PC-9 (cell line): ENCODE results near the gene KCTD13. TPM values are rescaled to one million over a fixed set of nuclear protein-coding genes. Genes with fewer than 3 reads are reported as not detected.
"Not testable (repeated sequence)": the region's sequence is repeated elsewhere in the genome, so short reads cannot be mapped to it uniquely, and the experiment has no call there.

Experiments used
- BruUV-seq: library from RNA; stranded (reverse); fragments of 400-500 nt; replicated peaks from 2 replicates; lab custom pipeline; 2021; lab: Mats Ljungman, UMichigan
- CTCF ChIA-PET: fragments of 300-600 bp; sonication (Branson Sonifier 250); formaldehyde crosslinking; loops from one replicate; lab custom pipeline; 2022; ENCODE audit warnings: antibody characterized with exemption; lab: Charles Lee
- POLR2A ChIA-PET: fragments of 300-600 bp; sonication (Branson Sonifier 250); formaldehyde crosslinking; loops from one replicate; lab custom pipeline; 2022; ENCODE audit warnings: antibody characterized with exemption; ENCODE audit not compliant: unreplicated experiment; lab: Charles Lee
- DNase-seq, 2 experiments: peaks; one replicate each; pipeline versions ENCODE4 v3.0.0 to v3.0.0-alpha.2; 2015 to 2022; ENCODE audit warnings: mixed read lengths in 1 of 2
- H2AFZ ChIP-seq: fragments of 200-600 bp; sonication (generic); 2 replicates; pipeline ENCODE4 v1.8.1; 2017; ENCODE audit warnings: antibody characterized with exemption
- H3F3A ChIP-seq: fragments of 200-600 bp; sonication (generic); 2 replicates; pipeline ENCODE4 v1.8.1; 2017; ENCODE audit warnings: antibody characterized with exemption, mild to moderate bottlenecking, low read depth; ENCODE audit not compliant: insufficient read depth
- H3K27ac ChIP-seq: fragments of 200-600 bp; sonication (generic); 2 replicates; pipeline ENCODE4 v1.6.1; 2016; ENCODE audit warnings: mixed run types
- H3K27me3 ChIP-seq: fragments of 200-600 bp; sonication (generic); 2 replicates; pipeline ENCODE4 v1.6.1; 2016; ENCODE audit warnings: low read depth, mixed run types; ENCODE audit not compliant: insufficient read depth
- H3K36me3 ChIP-seq: fragments of 200-600 bp; sonication (generic); 2 replicates; pipeline ENCODE4 v1.6.1; 2016; ENCODE audit warnings: low read depth, mixed run types
- H3K4me1 ChIP-seq: fragments of 200-600 bp; sonication (generic); replicated peaks from 2 replicates; pipeline ENCODE4 v1.6.1; 2016; ENCODE audit warnings: mixed run types; ENCODE audit not compliant: insufficient read depth
- H3K4me2 ChIP-seq: fragments of 200-600 bp; sonication (generic); 2 replicates; pipeline ENCODE4 v1.6.1; 2017; ENCODE audit warnings: mixed run types
- H3K4me3 ChIP-seq: fragments of 200-600 bp; sonication (generic); 2 replicates; pipeline ENCODE4 v1.6.1; 2016; ENCODE audit warnings: mixed run types
- H3K79me2 ChIP-seq: fragments of 200-600 bp; sonication (generic); 2 replicates; pipeline ENCODE4 v1.6.1; 2017; ENCODE audit warnings: low read depth, mixed run types
- H3K9me2 ChIP-seq: fragments of 200-600 bp; sonication (generic); 2 replicates; pipeline ENCODE4 v1.8.1; 2017; ENCODE audit warnings: mild to moderate bottlenecking; ENCODE audit not compliant: insufficient read depth
- H3K9me3 ChIP-seq: fragments of 200-600 bp; sonication (generic); 2 replicates; pipeline ENCODE4 v1.8.1; 2016; ENCODE audit warnings: low read depth; ENCODE audit not compliant: insufficient read depth
- H4K20me1 ChIP-seq: fragments of 200-600 bp; sonication (generic); 2 replicates; pipeline ENCODE4 v1.8.1; 2017; ENCODE audit not compliant: insufficient read depth
- CTCF ChIP-seq: fragments of 200-600 bp; sonication (generic); conservative IDR thresholded peaks from 2 replicates; pipeline ENCODE4 v1.6.1; 2017; ENCODE audit warnings: mixed run types, antibody characterized with exemption, mild to moderate bottlenecking, moderate library complexity
- EZH2 ChIP-seq: fragments of 200-600 bp; sonication (generic); IDR thresholded peaks from 2 replicates; pipeline ENCODE4 v1.8.0; 2017; ENCODE audit warnings: antibody characterized with exemption, low read depth
- intact Hi-C: fragments of 100-400 bp; cut with micrococcal nuclease; formaldehyde crosslinking; loops from one replicate; pipeline ENCODE4 v1.10.0; 2022; ENCODE audit not compliant: unreplicated experiment
- total RNA-seq: library from RNA; stranded (reverse); gene quantifications from 2 replicates; pipeline ENCODE4 v1.2.3, GENCODE V29; 2021

Gene KCTD13
- total RNA-seq, 1 experiment from 2014 or later, result 52.7 TPM

GRCh38 chr16:29962344-29962994 lies 36.4 kb upstream of the KCTD13 start:
- intact Hi-C loops, result loop anchor here (1.0 kb wide), 2 partner anchors 18 to 32 kb away; no protein-coding TSS in a partner anchor
- TSS peak; percentile 74 for BruUV-seq
- Histone ChIP-seq H3F3A (peaks cover 8% of the 10 kb centered on the region; the same call in 1 of the 2 replicates), H3K27ac (no peak overlapping the region), H4K20me1 (no peaks in the 10 kb centered on the region), H3K36me3 (no peaks in the 10 kb centered on the region), H3K9me2 (no peaks in the 10 kb centered on the region), H3K27me3 (no peaks in the 10 kb centered on the region), H3K4me3 (peak overlapping the region; percentile 78), H2AFZ (peak overlapping the region; percentile 78), H3K4me2 (peak overlapping the region; percentile 90), H3K4me1 (peaks cover 11% of the 10 kb centered on the region), H3K9me3 (no peaks in the 10 kb centered on the region), H3K79me2 (no peaks in the 10 kb centered on the region)
- peak in 1 of 2 experiments; percentile 32 for DNase-seq
- no peak for TF ChIP-seq EZH2
- no peak for TF ChIP-seq CTCF
- POLR2A ChIA-PET, result interaction anchor here (0.5 to 1.8 kb wide), 10 partner anchors 11 to 286 kb away, joined by 3 to 26 read pairs (median 4); partner anchors contain the start of genes HIRIP3, SEZ6L2 and TAOK2
- CTCF ChIA-PET, result interaction anchor here (0.6 to 1.2 kb wide), 6 partner anchors 11 to 231 kb away, joined by 3 to 7 read pairs (median 4); partner anchors contain the start of genes PAGR1, SEZ6L2 and TAOK2

GRCh38 chr16:29961479-29962343 lies 35.7 kb upstream of the KCTD13 start, which contains the start of gene TMEM219:
TSS of gene TMEM219 (plus strand) at chr16:29962079. CDS start at chr16:29963144, 1,065 bp downstream.
- peak within 1 kb of the TSS; percentile 90 for H3K4me2 ChIP-seq
- ChIA-PET POLR2A (interaction anchor here (0.5 to 1.8 kb wide), 10 partner anchors 9 to 285 kb away, joined by 3 to 22 read pairs (median 4); partner anchors contain the start of genes HIRIP3, SEZ6L2 and TAOK2), CTCF (interaction anchor here (0.6 to 1.2 kb wide), 6 partner anchors 10 to 146 kb away, joined by 3 to 7 read pairs (median 4); partner anchors contain the start of genes PAGR1, SEZ6L2 and TAOK2)
- TSS peak; percentile 92 for BruUV-seq
- TF ChIP-seq EZH2, result no peak
- TF ChIP-seq CTCF, result no peak; the same call in 1 of the 2 replicates
- no peaks in the 10 kb centered on the region for H3K9me2 ChIP-seq
- H3K9me3 ChIP-seq, result no peaks in the 10 kb centered on the region
- H3K4me3 ChIP-seq, result peak within 1 kb of the TSS; percentile 78
- peak; percentile 76 to 98 for DNase-seq
- H3K79me2 ChIP-seq, result no peaks in the 10 kb centered on the region
- H3K27me3 ChIP-seq, result no peaks in the 10 kb centered on the region
- H3K4me1 ChIP-seq, result peaks cover 11% of the 10 kb centered on the region
- H3K27ac ChIP-seq, result no peak within 1 kb of the TSS; the same call in 1 of the 2 replicates
- H4K20me1 ChIP-seq, result no peaks in the 10 kb centered on the region
- H3F3A ChIP-seq, result peaks cover 8% of the 10 kb centered on the region; the same call in 1 of the 2 replicates
- no peaks in the 10 kb centered on the region for H3K36me3 ChIP-seq
- intact Hi-C loops, result loop anchor here (1.0 kb wide), 3 partner anchors 17 to 35 kb away; partner anchors contain the start of gene KCTD13
- H2AFZ ChIP-seq, result peak within 1 kb of the TSS; percentile 78

GRCh38 chr16:29961127-29961478 lies 35.1 kb upstream of the KCTD13 start:
- ChIA-PET CTCF (interaction anchor here (0.6 to 1.0 kb wide), 3 partner anchors 17 to 145 kb away, joined by 3 to 7 read pairs (median 5); partner anchors contain the start of gene PAGR1), POLR2A (interaction anchor here (0.6 to 1.8 kb wide), 3 partner anchors 9 to 62 kb away, joined by 3 to 22 read pairs (median 4); partner anchors contain the start of genes SEZ6L2 and TAOK2)
- DNase-seq, result no peak
- Histone ChIP-seq H3K36me3 (no peaks in the 10 kb centered on the region), H2AFZ (peak overlapping the region; percentile 78), H3K79me2 (no peaks in the 10 kb centered on the region), H3F3A (peaks cover 8% of the 10 kb centered on the region; the same call in 1 of the 2 replicates), H3K4me1 (peaks cover 11% of the 10 kb centered on the region), H4K20me1 (no peaks in the 10 kb centered on the region), H3K27me3 (no peaks in the 10 kb centered on the region), H3K4me2 (peak overlapping the region; percentile 90), H3K4me3 (peak overlapping the region; percentile 78; the same call in 1 of the 2 replicates), H3K9me2 (no peaks in the 10 kb centered on the region), H3K27ac (no peak overlapping the region), H3K9me3 (no peaks in the 10 kb centered on the region)
- BruUV-seq, result no TSS peak
- intact Hi-C loops, result loop anchor here (1.0 kb wide), 1 partner anchor 35 kb away; the partner anchor contains the start of gene KCTD13
- no peak for TF ChIP-seq EZH2
- TF ChIP-seq CTCF, result no peak

GRCh38 chr16:29959821-29960220 lies 33.8 kb upstream of the KCTD13 start:
- H3K4me3 ChIP-seq, H4K20me1 ChIP-seq, DNase-seq, H3K36me3 ChIP-seq, H3K79me2 ChIP-seq, CTCF ChIA-PET, H3K27me3 ChIP-seq, H3K4me2 ChIP-seq, H3K9me3 ChIP-seq, BruUV-seq, H2AFZ ChIP-seq, H3F3A ChIP-seq, H3K9me2 ChIP-seq, H3K27ac ChIP-seq, intact Hi-C loops: not testable (repeated sequence)
- POLR2A ChIA-PET, result interaction anchor here (0.6 kb wide), 1 partner anchor 16 kb away, joined by 4 read pairs; no protein-coding TSS in a partner anchor
- peaks cover 11% of the 10 kb centered on the region for H3K4me1 ChIP-seq
